MCF 10A (cell line): ENCODE measurements around the gene NPC2. TPM values are rescaled to one million over a fixed set of nuclear protein-coding genes. Genes with fewer than 3 reads are reported as not detected.

Experiments used
- BruUV-seq: library from RNA; stranded (reverse); fragments of 400-500 nt; replicated peaks from 2 replicates; lab custom pipeline; 2021; lab: Mats Ljungman, UMichigan
- CTCF ChIA-PET: fragments of 300-600 bp; sonication (Branson Sonifier 250); formaldehyde crosslinking; extraction: SDS; loops from one replicate; lab custom pipeline; 2021; ENCODE audit warnings: antibody characterized with exemption, inconsistent platforms; lab: Yijun Ruan, JAX
- POLR2A ChIA-PET: fragments of 300-600, 350-650 bp; sonication (Branson Sonifier 250); formaldehyde crosslinking; extraction: SDS; loops from one replicate; lab custom pipeline; 2020; ENCODE audit warnings: antibody characterized with exemption, inconsistent platforms; lab: Yijun Ruan, JAX
- DNase-seq: peaks from one replicate; pipeline ENCODE4 v3.0.0-alpha.2; 2018; ENCODE audit not compliant: unreplicated experiment
- H3K27ac Mint-ChIP-seq: one replicate; pipeline ENCODE4 v1.8.0; 2022; ENCODE audit warnings: mild to moderate bottlenecking, low read depth, mixed read lengths; ENCODE audit not compliant: unreplicated experiment
- H3K27me3 Mint-ChIP-seq: one replicate; pipeline ENCODE4 v1.8.0; 2022; ENCODE audit warnings: mixed read lengths; ENCODE audit not compliant: insufficient read depth, unreplicated experiment
- H3K36me3 Mint-ChIP-seq: one replicate; pipeline ENCODE4 v1.8.0; 2022; ENCODE audit warnings: mild to moderate bottlenecking, moderate library complexity, mixed read lengths; ENCODE audit not compliant: insufficient read depth, unreplicated experiment
- H3K4me1 Mint-ChIP-seq: one replicate; pipeline ENCODE4 v1.8.0; 2022; ENCODE audit warnings: mixed read lengths; ENCODE audit not compliant: insufficient read depth, unreplicated experiment
- H3K4me3 Mint-ChIP-seq: one replicate; pipeline ENCODE4 v1.8.0; 2022; ENCODE audit warnings: mild to moderate bottlenecking, moderate library complexity, mixed read lengths; ENCODE audit not compliant: unreplicated experiment
- H3K9me3 Mint-ChIP-seq: one replicate; pipeline ENCODE4 v1.8.0; 2022; ENCODE audit warnings: mixed read lengths; ENCODE audit not compliant: unreplicated experiment
- intact Hi-C: fragments of 100-400 bp; cut with micrococcal nuclease; formaldehyde crosslinking; loops from 2 replicates; pipeline ENCODE4 v1.14.1; 2022
- total RNA-seq: library from RNA; stranded (reverse); gene quantifications from 2 replicates; pipeline ENCODE4 v1.2.3, GENCODE V29; 2022
- TF ChIP-seq, protein P1 (sequence below): fragments of 200-600 bp; IDR thresholded peaks from one replicate; pipeline ENCODE4 v1.8.0; 2022; ENCODE audit warnings: antibody characterized with exemption, mild to moderate bottlenecking; ENCODE audit not compliant: unreplicated experiment

The NPC2 gene
- total RNA-seq, 1 experiment from 2014 or later, result 128 TPM

DNA sequence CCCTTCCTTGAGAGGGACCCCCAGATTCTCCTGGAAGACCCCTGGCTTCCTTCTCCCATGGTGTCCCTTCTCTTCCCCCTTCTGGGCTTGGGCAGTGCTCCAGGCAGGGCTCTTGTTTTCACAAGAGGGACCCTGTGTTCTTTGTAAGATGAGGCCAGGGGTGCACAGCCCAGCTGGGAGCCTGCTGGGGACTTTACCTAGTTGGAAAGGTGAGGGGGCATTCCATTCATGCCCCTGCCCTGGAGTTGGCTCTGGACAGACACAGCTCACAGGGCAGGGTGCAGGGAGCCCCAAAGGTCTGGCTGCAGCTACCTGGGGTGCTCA, 31.7 kb upstream of the NPC2 start:
- TF ChIP-seq, protein P1, sequence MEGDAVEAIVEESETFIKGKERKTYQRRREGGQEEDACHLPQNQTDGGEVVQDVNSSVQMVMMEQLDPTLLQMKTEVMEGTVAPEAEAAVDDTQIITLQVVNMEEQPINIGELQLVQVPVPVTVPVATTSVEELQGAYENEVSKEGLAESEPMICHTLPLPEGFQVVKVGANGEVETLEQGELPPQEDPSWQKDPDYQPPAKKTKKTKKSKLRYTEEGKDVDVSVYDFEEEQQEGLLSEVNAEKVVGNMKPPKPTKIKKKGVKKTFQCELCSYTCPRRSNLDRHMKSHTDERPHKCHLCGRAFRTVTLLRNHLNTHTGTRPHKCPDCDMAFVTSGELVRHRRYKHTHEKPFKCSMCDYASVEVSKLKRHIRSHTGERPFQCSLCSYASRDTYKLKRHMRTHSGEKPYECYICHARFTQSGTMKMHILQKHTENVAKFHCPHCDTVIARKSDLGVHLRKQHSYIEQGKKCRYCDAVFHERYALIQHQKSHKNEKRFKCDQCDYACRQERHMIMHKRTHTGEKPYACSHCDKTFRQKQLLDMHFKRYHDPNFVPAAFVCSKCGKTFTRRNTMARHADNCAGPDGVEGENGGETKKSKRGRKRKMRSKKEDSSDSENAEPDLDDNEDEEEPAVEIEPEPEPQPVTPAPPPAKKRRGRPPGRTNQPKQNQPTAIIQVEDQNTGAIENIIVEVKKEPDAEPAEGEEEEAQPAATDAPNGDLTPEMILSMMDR, result no peak
- Mint-ChIP-seq H3K27me3 (no peaks in the 10 kb centered on the region), H3K4me1 (no peaks in the 10 kb centered on the region), H3K27ac (no peak overlapping the region), H3K9me3 (no peaks in the 10 kb centered on the region), H3K4me3 (no peak overlapping the region), H3K36me3 (no peaks in the 10 kb centered on the region)
- intact Hi-C loops, result no loop called here
- no peak for DNase-seq
- ChIA-PET POLR2A (no interaction called here), CTCF (interaction anchor here (0.8 to 1.5 kb wide), 2 partner anchors 18 to 22 kb away, joined by 3 to 5 read pairs; no protein-coding TSS in a partner anchor)
- no TSS peak for BruUV-seq

DNA sequence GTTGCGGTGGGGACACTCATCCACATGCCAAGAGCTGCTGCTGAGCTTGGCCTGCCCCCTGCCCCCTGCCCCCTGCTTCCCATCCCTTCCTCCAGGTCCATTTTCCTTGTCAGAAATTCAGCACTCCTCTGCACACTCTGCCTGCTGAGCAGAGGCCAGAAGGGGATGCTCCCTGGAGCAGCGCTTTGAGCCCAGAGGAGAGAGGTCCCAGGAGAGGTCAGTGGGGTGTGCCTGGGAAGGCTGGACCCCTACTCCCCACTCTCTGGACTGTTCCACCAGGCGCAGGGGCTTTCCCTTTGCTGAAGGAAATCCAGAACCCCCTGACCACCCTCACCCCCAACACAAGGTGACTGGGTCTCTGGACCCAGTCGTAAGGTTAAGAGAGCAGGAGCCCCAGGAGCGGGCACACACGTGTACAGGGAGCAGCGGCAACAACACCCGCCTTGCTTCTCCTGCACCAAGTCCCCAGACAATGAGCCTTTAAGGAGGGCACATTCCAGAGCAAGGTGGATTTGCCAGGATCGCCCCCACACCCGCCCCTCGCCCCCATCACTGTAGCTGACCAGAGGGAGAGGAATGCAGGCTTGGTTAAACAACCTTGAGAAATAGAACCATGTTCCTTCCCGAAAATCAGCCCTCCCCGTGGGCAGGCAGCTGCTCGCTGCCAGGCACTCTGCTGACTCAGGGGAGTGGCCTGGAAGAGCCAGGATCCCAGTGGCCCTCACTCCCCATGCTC, 31.1 kb upstream of the NPC2 start:
- CTCF ChIA-PET, result interaction anchor here (0.8 kb wide), 1 partner anchor 22 kb away, joined by 3 read pairs; no protein-coding TSS in a partner anchor
- intact Hi-C loops, result no loop called here
- DNase-seq, result no peak

DNA sequence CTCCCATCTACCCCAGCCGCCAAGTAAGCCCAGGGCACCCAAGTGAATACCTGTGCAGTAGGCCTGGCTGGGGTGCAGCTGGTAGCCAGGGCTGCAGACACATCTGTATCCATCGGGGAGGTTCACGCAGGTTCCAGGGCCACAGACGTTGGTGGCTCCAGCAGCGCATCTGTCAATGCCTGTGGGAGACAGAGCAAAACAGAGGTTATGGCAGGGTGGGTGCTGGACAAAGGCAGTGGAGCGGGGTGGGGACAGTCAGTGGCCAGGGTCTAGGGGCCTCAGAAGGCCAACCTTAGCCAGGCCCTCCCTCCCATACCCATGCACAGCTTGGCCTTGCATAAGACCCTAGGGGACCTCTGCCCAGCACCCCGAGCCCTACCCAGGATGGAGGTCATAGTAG, 29.6 kb upstream of the NPC2 start:
- no peaks in the 10 kb centered on the region for H3K27me3 Mint-ChIP-seq
- no peaks in the 10 kb centered on the region for H3K9me3 Mint-ChIP-seq
- H3K27ac Mint-ChIP-seq, result no peak overlapping the region
- TF ChIP-seq, protein P1, result no peak
- POLR2A ChIA-PET, result no interaction called here
- intact Hi-C loops, result no loop called here
- no peaks in the 10 kb centered on the region for H3K36me3 Mint-ChIP-seq
- no peak for DNase-seq
- CTCF ChIA-PET, result no interaction called here
- no peaks in the 10 kb centered on the region for H3K4me1 Mint-ChIP-seq
- no peak overlapping the region for H3K4me3 Mint-ChIP-seq
- BruUV-seq, result no TSS peak

More for the DNA sequence above, 31.1 kb upstream of the NPC2 start:
- POLR2A ChIA-PET, result no interaction called here
- no peaks in the 10 kb centered on the region for H3K36me3 Mint-ChIP-seq
- TF ChIP-seq, protein P1, result no peak
- H3K4me3 Mint-ChIP-seq, result no peak overlapping the region
- H3K9me3 Mint-ChIP-seq, result no peaks in the 10 kb centered on the region
- no TSS peak for BruUV-seq
- no peaks in the 10 kb centered on the region for H3K27me3 Mint-ChIP-seq
- no peaks in the 10 kb centered on the region for H3K4me1 Mint-ChIP-seq
- no peak overlapping the region for H3K27ac Mint-ChIP-seq

DNA sequence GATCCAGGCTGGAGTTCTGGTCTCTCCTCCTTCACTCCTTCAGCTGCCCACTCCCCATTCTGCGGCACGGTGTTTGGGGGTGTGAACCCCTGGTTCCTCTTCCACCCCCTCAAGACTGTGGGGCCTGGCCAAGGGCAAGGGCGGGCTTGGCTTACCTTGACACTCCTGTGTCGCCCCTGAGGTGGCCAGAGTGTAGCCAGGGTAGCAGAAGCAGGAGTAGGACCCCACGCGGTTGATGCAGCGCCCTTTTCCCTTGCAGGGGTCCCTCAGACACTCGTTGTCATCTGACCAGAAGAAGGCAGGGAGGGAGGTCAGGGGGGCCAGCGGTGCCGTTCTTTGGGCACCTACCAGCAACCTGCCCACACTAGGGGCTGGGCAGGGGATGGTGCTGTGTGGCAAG, 28.7 kb upstream of the NPC2 start:
- no TSS peak for BruUV-seq
- no peak for DNase-seq

More for the DNA sequence above, 28.7 kb upstream of the NPC2 start:
- Mint-ChIP-seq H3K36me3 (no peaks in the 10 kb centered on the region), H3K4me1 (no peaks in the 10 kb centered on the region), H3K9me3 (no peaks in the 10 kb centered on the region), H3K27ac (no peak overlapping the region), H3K4me3 (no peak overlapping the region), H3K27me3 (no peaks in the 10 kb centered on the region)
- TF ChIP-seq, protein P1, result no peak
- CTCF ChIA-PET, result no interaction called here
- POLR2A ChIA-PET, result no interaction called here
- intact Hi-C loops, result no loop called here
